K562 (cell line): ENCODE measurements around the gene COX6B1. TPM values are rescaled to one million over a fixed set of nuclear protein-coding genes. Genes with fewer than 3 reads are reported as not detected.

Experiments used
- E2F8 ChIP-seq: fragments of 450-650 bp; IDR thresholded peaks from 2 replicates; pipeline ENCODE4 v1.7.1; 2018; ENCODE audit warnings: mild to moderate bottlenecking, low read depth; ENCODE audit not compliant: partially characterized antibody
- MXI1 ChIP-seq: IDR thresholded peaks from 2 replicates; pipeline ENCODE4 v1.6.1; 2011; ENCODE audit warnings: low read depth, mild to moderate bottlenecking, improper control_type of control experiment, low read length
- PKNOX1 ChIP-seq: fragments of 450-650 bp; IDR thresholded peaks from 2 replicates; pipeline ENCODE4 v1.6.1; 2016
- TBP ChIP-seq: optimal IDR thresholded peaks from 2 replicates; pipeline ENCODE3; 2011; ENCODE audit warnings: low read depth, low read length, improper control_type of control experiment
- ZNF263 ChIP-seq: sonication (generic); formaldehyde crosslinking; IDR thresholded peaks from 2 replicates; pipeline ENCODE4 v1.8.0; 2022; ENCODE audit warnings: mild to moderate bottlenecking, missing genetic modification reagents, borderline replicate concordance
- ZNF41 ChIP-seq: fragments of 250-450 bp; sonication (Bioruptor Pico); conservative IDR thresholded peaks from 2 replicates; pipeline ENCODE4 v1.4.0; 2020; ENCODE audit warnings: mild to moderate bottlenecking
- ZNF668 ChIP-seq: fragments of 250-450 bp; sonication (Bioruptor Pico); IDR thresholded peaks from 2 replicates; pipeline ENCODE4 v1.8.0; 2022; ENCODE audit warnings: mild to moderate bottlenecking, inconsistent platforms
- polyA plus RNA-seq, 8 experiments: library from polyadenylated mRNA; depleted of rRNA in 4 of 8; stranded (reverse) in 5 of 8; unstranded in 3 of 8; fragments of >200 nt; fragmentation: Nextera tagmentation in 2 of 8; fragmentation: Illumina TruSeq in 1 of 8; extraction: Ambion mirVana in 2 of 8; extraction: Trizol in 1 of 8; gene quantifications; 2 replicates each; pipeline versions ENCODE4 v1.2.1 to v1.2.3, GENCODE V29; 2011 to 2014; ENCODE audit warnings: inconsistent platforms in 1 of 8, missing spikeins in 1 of 8
- total RNA-seq, 7 experiments: library from RNA; depleted of rRNA in 6 of 7; stranded (reverse); fragments of >200 nt in 6 of 7; fragmentation: Illumina TruSeq in 2 of 7; extraction: Trizol in 2 of 7; gene quantifications; 2 replicates each; pipeline versions ENCODE4 v1.2.1 to v1.2.3, GENCODE V29; 2011 to 2021; ENCODE audit warnings: low replicate concordance in 1 of 7
- TF ChIP-seq, protein P1 (sequence below): fragments of 450-650 bp; conservative IDR thresholded peaks from 2 replicates; pipeline ENCODE4 v1.6.1; 2016; ENCODE audit warnings: missing genetic modification characterization, low read depth, mild to moderate bottlenecking, missing compliant biosample characterization, moderate library complexity
- TF ChIP-seq, protein P2 (sequence below): sonication (generic); formaldehyde crosslinking; IDR thresholded peaks from 2 replicates; pipeline ENCODE4 v1.8.0; 2023; ENCODE audit warnings: mild to moderate bottlenecking, missing genetic modification reagents
- TF ChIP-seq, protein P3 (sequence below), 2 experiments: fragments of 450-650 bp; conservative IDR thresholded peaks; 2 replicates each; pipeline ENCODE4 v1.6.1; 2017; ENCODE audit warnings: mild to moderate bottlenecking in 2 of 2, moderate library complexity in 2 of 2
- TF ChIP-seq, protein P4 (sequence below): fragments of 150-350 bp; conservative IDR thresholded peaks from 2 replicates; pipeline ENCODE4 v1.6.1; 2014; ENCODE audit warnings: low read length

COX6B1 gene
- total and polyA plus RNA-seq, 9 of the 15 experiments (the other 6 are each of a cell fraction or from before 2014, with no cell fraction given) = 777 to 2,393 (median 1,219) TPM

- TF ChIP-seq MXI1 (no peak), TBP (peak; percentile 89), ZNF668 (CRISPR knock-in tag) (no peak), ZNF263 (CRISPR knock-in tag) (peak; percentile 39; the same call in 1 of the 2 replicates), PKNOX1 (peak; percentile 99), ZNF41 (CRISPR knock-in tag) (no peak), E2F8 (peak; percentile 68)
- TF ChIP-seq, protein P1, sequence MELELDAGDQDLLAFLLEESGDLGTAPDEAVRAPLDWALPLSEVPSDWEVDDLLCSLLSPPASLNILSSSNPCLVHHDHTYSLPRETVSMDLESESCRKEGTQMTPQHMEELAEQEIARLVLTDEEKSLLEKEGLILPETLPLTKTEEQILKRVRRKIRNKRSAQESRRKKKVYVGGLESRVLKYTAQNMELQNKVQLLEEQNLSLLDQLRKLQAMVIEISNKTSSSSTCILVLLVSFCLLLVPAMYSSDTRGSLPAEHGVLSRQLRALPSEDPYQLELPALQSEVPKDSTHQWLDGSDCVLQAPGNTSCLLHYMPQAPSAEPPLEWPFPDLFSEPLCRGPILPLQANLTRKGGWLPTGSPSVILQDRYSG (tag) = no peak
- TF ChIP-seq, protein P2, sequence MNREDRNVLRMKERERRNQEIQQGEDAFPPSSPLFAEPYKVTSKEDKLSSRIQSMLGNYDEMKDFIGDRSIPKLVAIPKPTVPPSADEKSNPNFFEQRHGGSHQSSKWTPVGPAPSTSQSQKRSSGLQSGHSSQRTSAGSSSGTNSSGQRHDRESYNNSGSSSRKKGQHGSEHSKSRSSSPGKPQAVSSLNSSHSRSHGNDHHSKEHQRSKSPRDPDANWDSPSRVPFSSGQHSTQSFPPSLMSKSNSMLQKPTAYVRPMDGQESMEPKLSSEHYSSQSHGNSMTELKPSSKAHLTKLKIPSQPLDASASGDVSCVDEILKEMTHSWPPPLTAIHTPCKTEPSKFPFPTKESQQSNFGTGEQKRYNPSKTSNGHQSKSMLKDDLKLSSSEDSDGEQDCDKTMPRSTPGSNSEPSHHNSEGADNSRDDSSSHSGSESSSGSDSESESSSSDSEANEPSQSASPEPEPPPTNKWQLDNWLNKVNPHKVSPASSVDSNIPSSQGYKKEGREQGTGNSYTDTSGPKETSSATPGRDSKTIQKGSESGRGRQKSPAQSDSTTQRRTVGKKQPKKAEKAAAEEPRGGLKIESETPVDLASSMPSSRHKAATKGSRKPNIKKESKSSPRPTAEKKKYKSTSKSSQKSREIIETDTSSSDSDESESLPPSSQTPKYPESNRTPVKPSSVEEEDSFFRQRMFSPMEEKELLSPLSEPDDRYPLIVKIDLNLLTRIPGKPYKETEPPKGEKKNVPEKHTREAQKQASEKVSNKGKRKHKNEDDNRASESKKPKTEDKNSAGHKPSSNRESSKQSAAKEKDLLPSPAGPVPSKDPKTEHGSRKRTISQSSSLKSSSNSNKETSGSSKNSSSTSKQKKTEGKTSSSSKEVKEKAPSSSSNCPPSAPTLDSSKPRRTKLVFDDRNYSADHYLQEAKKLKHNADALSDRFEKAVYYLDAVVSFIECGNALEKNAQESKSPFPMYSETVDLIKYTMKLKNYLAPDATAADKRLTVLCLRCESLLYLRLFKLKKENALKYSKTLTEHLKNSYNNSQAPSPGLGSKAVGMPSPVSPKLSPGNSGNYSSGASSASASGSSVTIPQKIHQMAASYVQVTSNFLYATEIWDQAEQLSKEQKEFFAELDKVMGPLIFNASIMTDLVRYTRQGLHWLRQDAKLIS (CRISPR knock-in tag) = no peak
- TF ChIP-seq, protein P3, sequence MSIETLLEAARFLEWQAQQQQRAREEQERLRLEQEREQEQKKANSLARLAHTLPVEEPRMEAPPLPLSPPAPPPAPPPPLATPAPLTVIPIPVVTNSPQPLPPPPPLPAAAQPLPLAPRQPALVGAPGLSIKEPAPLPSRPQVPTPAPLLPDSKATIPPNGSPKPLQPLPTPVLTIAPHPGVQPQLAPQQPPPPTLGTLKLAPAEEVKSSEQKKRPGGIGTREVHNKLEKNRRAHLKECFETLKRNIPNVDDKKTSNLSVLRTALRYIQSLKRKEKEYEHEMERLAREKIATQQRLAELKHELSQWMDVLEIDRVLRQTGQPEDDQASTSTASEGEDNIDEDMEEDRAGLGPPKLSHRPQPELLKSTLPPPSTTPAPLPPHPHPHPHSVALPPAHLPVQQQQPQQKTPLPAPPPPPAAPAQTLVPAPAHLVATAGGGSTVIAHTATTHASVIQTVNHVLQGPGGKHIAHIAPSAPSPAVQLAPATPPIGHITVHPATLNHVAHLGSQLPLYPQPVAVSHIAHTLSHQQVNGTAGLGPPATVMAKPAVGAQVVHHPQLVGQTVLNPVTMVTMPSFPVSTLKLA (conservative IDR thresholded peaks at IDR 0.05) = peak in 1 of 2 experiments; percentile 48; a peak in 1 of 4 replicates
- TF ChIP-seq, protein P4, sequence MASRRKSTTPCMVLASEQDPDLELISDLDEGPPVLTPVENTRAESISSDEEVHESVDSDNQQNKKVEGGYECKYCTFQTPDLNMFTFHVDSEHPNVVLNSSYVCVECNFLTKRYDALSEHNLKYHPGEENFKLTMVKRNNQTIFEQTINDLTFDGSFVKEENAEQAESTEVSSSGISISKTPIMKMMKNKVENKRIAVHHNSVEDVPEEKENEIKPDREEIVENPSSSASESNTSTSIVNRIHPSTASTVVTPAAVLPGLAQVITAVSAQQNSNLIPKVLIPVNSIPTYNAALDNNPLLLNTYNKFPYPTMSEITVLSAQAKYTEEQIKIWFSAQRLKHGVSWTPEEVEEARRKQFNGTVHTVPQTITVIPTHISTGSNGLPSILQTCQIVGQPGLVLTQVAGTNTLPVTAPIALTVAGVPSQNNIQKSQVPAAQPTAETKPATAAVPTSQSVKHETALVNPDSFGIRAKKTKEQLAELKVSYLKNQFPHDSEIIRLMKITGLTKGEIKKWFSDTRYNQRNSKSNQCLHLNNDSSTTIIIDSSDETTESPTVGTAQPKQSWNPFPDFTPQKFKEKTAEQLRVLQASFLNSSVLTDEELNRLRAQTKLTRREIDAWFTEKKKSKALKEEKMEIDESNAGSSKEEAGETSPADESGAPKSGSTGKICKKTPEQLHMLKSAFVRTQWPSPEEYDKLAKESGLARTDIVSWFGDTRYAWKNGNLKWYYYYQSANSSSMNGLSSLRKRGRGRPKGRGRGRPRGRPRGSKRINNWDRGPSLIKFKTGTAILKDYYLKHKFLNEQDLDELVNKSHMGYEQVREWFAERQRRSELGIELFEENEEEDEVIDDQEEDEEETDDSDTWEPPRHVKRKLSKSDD = 0 out of 2 replicates have a peak, but pooled peaks have one; percentile 65
These were observed at the start of gene COX6B1 (continued) for GRCh38 chr19:35648017-35648961.
